ENCODE measurements around the gene AFAP1L1. TPM values are rescaled to one million over a fixed set of nuclear protein-coding genes. Genes with fewer than 3 reads are reported as not detected.
A peak's percentile ranks its signal among the peaks of the same experiment; 100 is the strongest.

The AFAP1L1 gene
- total and polyA plus RNA-seq, 2 of the 13 experiments (the other 11 are each of a cell fraction or from before 2014, with no cell fraction given), result 0.38 to 1.0 TPM

- no peaks in the 10 kb centered on the region for H3K79me2 ChIP-seq (ENCODE audit: insufficient read depth, low read length)
- no peak for TF ChIP-seq CBX5 (CRISPR knock-in tag; IDR thresholded peaks at IDR 0.05; ENCODE audit: borderline replicate concordance)
- TF ChIP-seq ARHGAP35 (CRISPR knock-in tag; IDR thresholded peaks at IDR 0.05; ENCODE audit: borderline replicate concordance), result no peak
- TF ChIP-seq POGZ (CRISPR knock-in tag; IDR thresholded peaks at IDR 0.05), result no peak
- TF ChIP-seq HNRNPK (IDR thresholded peaks at IDR 0.05; ENCODE audit: low read depth, low read length, poor library complexity, severe bottlenecking), result peak; percentile 44
- H3K27ac ChIP-seq (ENCODE audit: extremely low read length, insufficient read depth, low read length), result no peak overlapping the region
- no peak for ATAC-seq
- no peaks in the 10 kb centered on the region for H3K27me3 ChIP-seq (ENCODE audit: control insufficient read depth in 1 of 2, insufficient read depth in 2 of 2, low read length in 2 of 2)
- BruUV-seq (replicated peaks), result no TSS peak
- intact Hi-C loops (cut with micrococcal nuclease; ENCODE audit: unreplicated experiment), result no loop called here
- in situ Hi-C loops (cut with HindIII; ENCODE audit: extremely low pct_ligation_motif_present, low pct_unique_long_range_greater_than_20kb), result no loop called here
- no peak overlapping the region for H3K9ac ChIP-seq (ENCODE audit: insufficient read depth, low read depth, low read length)
- no peak overlapping the region for H2AFZ ChIP-seq (ENCODE audit: low read length)
- H3K4me3 ChIP-seq (replicated peaks in 1 of 3; ENCODE audit: insufficient read depth in 1 of 3, low read depth in 2 of 3, low read length in 3 of 3), result no peak overlapping the region
- H3K9me3 ChIP-seq (ENCODE audit: low read length), result no peaks in the 10 kb centered on the region
- ChIA-PET POLR2A (no interaction called here), CTCF (ENCODE audit: low intra/inter-chr PET ratio, low total read pairs) (no interaction called here)
- FAIRE-seq, result no peak
- WGBS (ENCODE audit: low lambda C conversion rate), result 49% methylated on average over 10 of the region's 10 CpGs
- no peaks in the 10 kb centered on the region for H4K20me1 ChIP-seq (ENCODE audit: insufficient read depth, low read length)
- no peak for DNase-seq (ENCODE audit: low spot score)
- peaks cover 19% of the 10 kb centered on the region for H3K4me1 ChIP-seq (ENCODE audit: insufficient read depth, low read length)
- no peaks in the 10 kb centered on the region for H3K36me3 ChIP-seq (replicated peaks in 1 of 2; ENCODE audit: control insufficient read depth in 1 of 2, insufficient read depth in 2 of 2, low read length in 2 of 2)
- H3K4me2 ChIP-seq (ENCODE audit: low read depth, low read length), result no peak overlapping the region
Measured at GRCh38 chr5:149294872-149295829, 23.5 kb downstream of the AFAP1L1 start.

DNA sequence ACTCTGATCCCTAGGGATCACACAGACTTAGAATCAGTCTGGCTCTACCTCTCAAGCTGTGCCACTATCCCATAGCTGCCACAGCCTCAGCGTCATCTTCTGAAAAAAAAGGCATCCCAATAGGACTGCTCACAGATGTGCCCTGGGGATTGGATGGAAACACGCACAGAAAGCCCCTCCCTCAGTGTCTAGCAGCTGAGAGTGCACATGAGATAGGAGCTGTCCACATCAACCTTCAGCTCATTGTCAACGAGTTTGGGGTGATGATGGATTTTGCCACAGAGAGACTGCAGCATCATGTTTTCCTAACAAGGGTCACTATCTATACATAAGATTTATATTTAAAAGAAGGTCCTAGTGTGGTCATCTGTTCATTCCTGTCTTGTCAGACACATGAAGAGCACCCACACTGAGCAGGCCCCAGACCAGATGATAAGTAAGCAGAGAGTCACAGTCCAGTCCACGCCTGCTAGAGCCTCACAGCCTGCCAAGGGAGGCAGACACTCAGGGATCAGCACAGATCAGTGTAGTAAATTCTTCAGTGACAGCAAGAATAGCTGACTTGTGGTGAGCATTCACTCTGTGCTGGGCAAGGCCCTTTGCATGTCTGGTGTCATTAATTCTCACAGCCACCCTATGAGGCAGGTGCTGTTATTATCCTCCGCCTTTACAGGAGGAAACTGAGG is 25.8 kb downstream of the AFAP1L1 start:
- Histone ChIP-seq H3K79me2 (ENCODE audit: insufficient read depth, low read length) (no peaks in the 10 kb centered on the region), H3K4me3 (replicated peaks in 1 of 3; ENCODE audit: insufficient read depth in 1 of 3, low read depth in 2 of 3, low read length in 3 of 3) (no peak overlapping the region), H2AFZ (ENCODE audit: low read length) (no peak overlapping the region), H3K4me2 (ENCODE audit: low read depth, low read length) (no peak overlapping the region), H3K4me1 (ENCODE audit: insufficient read depth, low read length) (peaks cover 27% of the 10 kb centered on the region), H3K27me3 (ENCODE audit: control insufficient read depth in 1 of 2, insufficient read depth in 2 of 2, low read length in 2 of 2) (no peaks in the 10 kb centered on the region), H3K36me3 (replicated peaks in 1 of 2; ENCODE audit: control insufficient read depth in 1 of 2, insufficient read depth in 2 of 2, low read length in 2 of 2) (no peaks in the 10 kb centered on the region), H3K9me3 (ENCODE audit: low read length) (no peaks in the 10 kb centered on the region), H3K9ac (ENCODE audit: insufficient read depth, low read depth, low read length) (no peak overlapping the region), H4K20me1 (ENCODE audit: insufficient read depth, low read length) (no peaks in the 10 kb centered on the region), H3K27ac (ENCODE audit: extremely low read length, insufficient read depth, low read length) (no peak overlapping the region)
- ChIA-PET POLR2A (no interaction called here), CTCF (ENCODE audit: low intra/inter-chr PET ratio, low total read pairs) (no interaction called here)
- in situ Hi-C loops (cut with HindIII; ENCODE audit: extremely low pct_ligation_motif_present, low pct_unique_long_range_greater_than_20kb) (no loop called here), intact Hi-C loops (cut with micrococcal nuclease; ENCODE audit: unreplicated experiment) (no loop called here)
- TF ChIP-seq ZNF782 (CRISPR knock-in tag; IDR thresholded peaks at IDR 0.05; ENCODE audit: borderline replicate concordance), result no peak
- TF ChIP-seq, protein P1, sequence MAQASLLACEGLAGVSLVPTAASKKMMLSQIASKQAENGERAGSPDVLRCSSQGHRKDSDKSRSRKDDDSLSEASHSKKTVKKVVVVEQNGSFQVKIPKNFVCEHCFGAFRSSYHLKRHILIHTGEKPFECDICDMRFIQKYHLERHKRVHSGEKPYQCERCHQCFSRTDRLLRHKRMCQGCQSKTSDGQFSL (CRISPR knock-in tag; IDR thresholded peaks at IDR 0.05), result no peak
- ATAC-seq (no peak), FAIRE-seq (no peak), DNase-seq (ENCODE audit: low spot score) (no peak)
- 49% methylated on average over 4 of the region's 5 CpGs for WGBS (ENCODE audit: low lambda C conversion rate)
- BruUV-seq (replicated peaks), result no TSS peak

All from HepG2 (cell line).